COLO829 (cell line): ENCODE measurements around the gene DHX36.

Experiments
- DNase-seq: peaks from one replicate; pipeline ENCODE4 v3.0.0; 2012; ENCODE audit warnings: low spot score

The DHX36 gene

DNA sequence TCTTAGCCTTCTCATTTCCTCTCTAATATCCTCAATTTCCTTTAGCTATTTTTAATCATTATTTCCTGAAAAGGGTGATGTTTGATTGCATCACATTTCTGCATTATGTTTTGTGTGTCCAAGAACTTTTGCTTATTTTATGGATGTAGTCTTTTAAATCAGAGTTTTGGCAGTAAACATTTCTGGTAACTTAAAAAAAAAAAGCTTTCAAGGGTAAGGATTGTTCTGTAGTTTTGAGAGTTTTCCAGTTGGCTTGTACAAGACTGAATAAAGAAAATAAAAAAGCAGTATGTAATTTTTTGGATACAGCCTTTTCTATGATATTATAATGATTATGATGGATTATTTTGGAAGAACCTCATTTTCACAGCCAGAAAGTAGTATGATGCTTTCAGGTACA, 99.4 kb downstream of the DHX36 start:
- no peak for DNase-seq

DNA sequence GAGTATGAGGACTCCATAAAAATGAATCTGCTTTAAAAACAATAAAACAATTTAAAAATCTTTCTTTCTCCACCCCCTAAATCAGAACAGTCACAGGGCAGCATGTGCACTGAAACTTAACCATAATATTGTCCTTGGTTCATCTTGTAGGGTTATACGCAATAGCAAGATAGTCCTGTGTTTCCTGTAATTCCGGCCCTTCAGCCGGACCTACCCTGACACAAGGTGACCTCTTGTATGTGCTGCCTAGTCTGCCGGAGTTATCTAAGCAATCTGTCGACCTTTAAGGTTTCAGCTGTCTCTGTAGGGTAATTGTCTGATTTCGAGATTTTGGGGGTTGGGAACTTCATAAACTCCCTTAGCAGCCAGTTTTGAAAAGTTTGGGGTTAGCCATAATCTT, 99.9 kb downstream of the DHX36 start:
- DNase-seq, result no peak

GRCh38 chr3:154223519-154223918, 100.8 kb downstream of the DHX36 start:
- no peak for DNase-seq
